ENCODE data around the gene DNAJC30. TPM values are rescaled to one million over a fixed set of nuclear protein-coding genes. Genes with fewer than 3 reads are reported as not detected.

DNAJC30 gene
- polyA plus RNA-seq, 2 donors, result 3.9 to 6.1 TPM

- Histone ChIP-seq H3K36me3 (ENCODE audit: control insufficient read depth in 2 of 2, insufficient read depth in 2 of 2, low read length in 1 of 2) (no peaks in the 10 kb centered on the region), H3K4me1 (ENCODE audit: control insufficient read depth in 2 of 2, insufficient read depth in 2 of 2, low read length in 1 of 2) (peaks cover 3 to 8% of the 10 kb centered on the region in 2 donors), H3K27me3 (ENCODE audit: control insufficient read depth in 1 of 2, insufficient read depth in 2 of 2, low read length in 2 of 2) (no peaks in the 10 kb centered on the region), H3K9me3 (ENCODE audit: control insufficient read depth in 2 of 2, insufficient read depth in 1 of 2, low read depth in 1 of 2, low read length in 1 of 2) (no peaks in the 10 kb centered on the region), H3K4me3 (ENCODE audit: low read depth in 1 of 2, low read length in 2 of 2) (no peak overlapping the region), H3K27ac (ENCODE audit: low read depth in 2 of 2, low read length in 1 of 2) (no peak overlapping the region)
- 83 to 93% methylated on average over 1 of the region's 1 CpG for WGBS, 2 donors
Observed at GRCh38 chr7:73712773-73713172, 29.5 kb upstream of the DNAJC30 start.

GRCh38 chr7:73708961-73709549 is 25.8 kb upstream of the DNAJC30 start:
- no peaks in the 10 kb centered on the region for H3K9me3 ChIP-seq (ENCODE audit: control insufficient read depth in 2 of 2, insufficient read depth in 1 of 2, low read depth in 1 of 2, low read length in 1 of 2)
- WGBS, 2 donors, result 93 to 95% methylated on average over 15 to 16 of the region's 16 CpGs
- H3K4me3 ChIP-seq (ENCODE audit: low read depth in 1 of 2, low read length in 2 of 2), result no peak overlapping the region
- no peaks in the 10 kb centered on the region for H3K27me3 ChIP-seq (ENCODE audit: control insufficient read depth in 1 of 2, insufficient read depth in 2 of 2, low read length in 2 of 2)
- no peak overlapping the region for H3K27ac ChIP-seq (ENCODE audit: low read depth in 2 of 2, low read length in 1 of 2)
- no peaks in the 10 kb centered on the region for H3K36me3 ChIP-seq (ENCODE audit: control insufficient read depth in 2 of 2, insufficient read depth in 2 of 2, low read length in 1 of 2)
- peaks cover 7 to 22% of the 10 kb centered on the region in 2 donors for H3K4me1 ChIP-seq (ENCODE audit: control insufficient read depth in 2 of 2, insufficient read depth in 2 of 2, low read length in 1 of 2)

- peaks cover 8 to 23% of the 10 kb centered on the region in 2 donors for H3K4me1 ChIP-seq (ENCODE audit: control insufficient read depth in 2 of 2, insufficient read depth in 2 of 2, low read length in 1 of 2)
- no peak overlapping the region for H3K4me3 ChIP-seq (ENCODE audit: low read depth in 1 of 2, low read length in 2 of 2)
- WGBS, 2 donors, result 57% methylated on average over 15 of the region's 15 CpGs
- no peaks in the 10 kb centered on the region for H3K36me3 ChIP-seq (ENCODE audit: control insufficient read depth in 2 of 2, insufficient read depth in 2 of 2, low read length in 1 of 2)
- H3K9me3 ChIP-seq (ENCODE audit: control insufficient read depth in 2 of 2, insufficient read depth in 1 of 2, low read depth in 1 of 2, low read length in 1 of 2), result no peaks in the 10 kb centered on the region
- H3K27me3 ChIP-seq (ENCODE audit: control insufficient read depth in 1 of 2, insufficient read depth in 2 of 2, low read length in 2 of 2), result no peaks in the 10 kb centered on the region
- H3K27ac ChIP-seq (ENCODE audit: low read depth in 2 of 2, low read length in 1 of 2), result peak overlapping the region in 1 of 2 donors; percentile 15
Observed at GRCh38 chr7:73707045-73707631, 23.9 kb upstream of the DNAJC30 start.

GRCh38 chr7:73706126-73707044 is 23.1 kb upstream of the DNAJC30 start:
- H3K36me3 ChIP-seq (ENCODE audit: control insufficient read depth in 2 of 2, insufficient read depth in 2 of 2, low read length in 1 of 2), result no peaks in the 10 kb centered on the region
- no peak overlapping the region for H3K4me3 ChIP-seq (ENCODE audit: low read depth in 1 of 2, low read length in 2 of 2)
- peaks cover 8 to 23% of the 10 kb centered on the region in 2 donors for H3K4me1 ChIP-seq (ENCODE audit: control insufficient read depth in 2 of 2, insufficient read depth in 2 of 2, low read length in 1 of 2)
- peak overlapping the region in 1 of 2 donors; percentile 25 for H3K27ac ChIP-seq (ENCODE audit: low read depth in 2 of 2, low read length in 1 of 2)
- 70 to 71% methylated on average over 25 of the region's 25 CpGs for WGBS, 2 donors
- no peaks in the 10 kb centered on the region for H3K9me3 ChIP-seq (ENCODE audit: control insufficient read depth in 2 of 2, insufficient read depth in 1 of 2, low read depth in 1 of 2, low read length in 1 of 2)
- H3K27me3 ChIP-seq (ENCODE audit: control insufficient read depth in 1 of 2, insufficient read depth in 2 of 2, low read length in 2 of 2), result no peaks in the 10 kb centered on the region

GRCh38 chr7:73705551-73705920 is 22.3 kb upstream of the DNAJC30 start:
- peaks cover 0 to 3% of the 10 kb centered on the region in 2 donors for H3K36me3 ChIP-seq (ENCODE audit: control insufficient read depth in 2 of 2, insufficient read depth in 2 of 2, low read length in 1 of 2)
- H3K4me1 ChIP-seq (ENCODE audit: control insufficient read depth in 2 of 2, insufficient read depth in 2 of 2, low read length in 1 of 2), result peaks cover 8 to 23% of the 10 kb centered on the region in 2 donors
- H3K4me3 ChIP-seq (ENCODE audit: low read depth in 1 of 2, low read length in 2 of 2), result no peak overlapping the region
- WGBS, 2 donors, result 73 to 82% methylated on average over 10 of the region's 10 CpGs
- no peaks in the 10 kb centered on the region for H3K27me3 ChIP-seq (ENCODE audit: control insufficient read depth in 1 of 2, insufficient read depth in 2 of 2, low read length in 2 of 2)
- H3K9me3 ChIP-seq (ENCODE audit: control insufficient read depth in 2 of 2, insufficient read depth in 1 of 2, low read depth in 1 of 2, low read length in 1 of 2), result no peaks in the 10 kb centered on the region
- H3K27ac ChIP-seq (ENCODE audit: low read depth in 2 of 2, low read length in 1 of 2), result no peak overlapping the region

- WGBS, 2 donors, result 40 to 68% methylated on average over 21 to 23 of the region's 23 CpGs
- Histone ChIP-seq H3K4me1 (ENCODE audit: control insufficient read depth in 2 of 2, insufficient read depth in 2 of 2, low read length in 1 of 2) (peaks cover 8 to 23% of the 10 kb centered on the region in 2 donors), H3K36me3 (ENCODE audit: control insufficient read depth in 2 of 2, insufficient read depth in 2 of 2, low read length in 1 of 2) (peaks cover 0 to 6% of the 10 kb centered on the region in 2 donors), H3K27ac (ENCODE audit: low read depth in 2 of 2, low read length in 1 of 2) (peak overlapping the region in 1 of 2 donors; percentile 63), H3K9me3 (ENCODE audit: control insufficient read depth in 2 of 2, insufficient read depth in 1 of 2, low read depth in 1 of 2, low read length in 1 of 2) (no peaks in the 10 kb centered on the region), H3K4me3 (ENCODE audit: low read depth in 1 of 2, low read length in 2 of 2) (no peak overlapping the region), H3K27me3 (ENCODE audit: control insufficient read depth in 1 of 2, insufficient read depth in 2 of 2, low read length in 2 of 2) (no peaks in the 10 kb centered on the region)
Observed at GRCh38 chr7:73704640-73705550, 21.6 kb upstream of the DNAJC30 start.

GRCh38 chr7:73703757-73704639 is 20.7 kb upstream of the DNAJC30 start:
- Histone ChIP-seq H3K36me3 (ENCODE audit: control insufficient read depth in 2 of 2, insufficient read depth in 2 of 2, low read length in 1 of 2) (peaks cover 0 to 13% of the 10 kb centered on the region in 2 donors), H3K27me3 (ENCODE audit: control insufficient read depth in 1 of 2, insufficient read depth in 2 of 2, low read length in 2 of 2) (no peaks in the 10 kb centered on the region), H3K4me1 (ENCODE audit: control insufficient read depth in 2 of 2, insufficient read depth in 2 of 2, low read length in 1 of 2) (peaks cover 8 to 23% of the 10 kb centered on the region in 2 donors), H3K4me3 (ENCODE audit: low read depth in 1 of 2, low read length in 2 of 2) (no peak overlapping the region), H3K27ac (ENCODE audit: low read depth in 2 of 2, low read length in 1 of 2) (peak overlapping the region in 1 of 2 donors; percentile 63), H3K9me3 (ENCODE audit: control insufficient read depth in 2 of 2, insufficient read depth in 1 of 2, low read depth in 1 of 2, low read length in 1 of 2) (no peaks in the 10 kb centered on the region)
- WGBS, 2 donors, result 30 to 33% methylated on average over 45 of the region's 45 CpGs

- Histone ChIP-seq H3K4me1 (ENCODE audit: control insufficient read depth in 2 of 2, insufficient read depth in 2 of 2, low read length in 1 of 2) (peaks cover 8 to 23% of the 10 kb centered on the region in 2 donors), H3K27ac (ENCODE audit: low read depth in 2 of 2, low read length in 1 of 2) (no peak overlapping the region), H3K36me3 (ENCODE audit: control insufficient read depth in 2 of 2, insufficient read depth in 2 of 2, low read length in 1 of 2) (peaks cover 4 to 16% of the 10 kb centered on the region in 2 donors), H3K4me3 (ENCODE audit: low read depth in 1 of 2, low read length in 2 of 2) (no peak overlapping the region), H3K9me3 (ENCODE audit: control insufficient read depth in 2 of 2, insufficient read depth in 1 of 2, low read depth in 1 of 2, low read length in 1 of 2) (no peaks in the 10 kb centered on the region), H3K27me3 (ENCODE audit: control insufficient read depth in 1 of 2, insufficient read depth in 2 of 2, low read length in 2 of 2) (no peaks in the 10 kb centered on the region)
- WGBS, 2 donors, result 72 to 76% methylated on average over 13 of the region's 13 CpGs
Observed at GRCh38 chr7:73703225-73703624, 20.0 kb upstream of the DNAJC30 start.

All from esophagus (tissue), 2 donors.